Measurements from ENCODE around the gene MAEA.

The MAEA gene

DNA sequence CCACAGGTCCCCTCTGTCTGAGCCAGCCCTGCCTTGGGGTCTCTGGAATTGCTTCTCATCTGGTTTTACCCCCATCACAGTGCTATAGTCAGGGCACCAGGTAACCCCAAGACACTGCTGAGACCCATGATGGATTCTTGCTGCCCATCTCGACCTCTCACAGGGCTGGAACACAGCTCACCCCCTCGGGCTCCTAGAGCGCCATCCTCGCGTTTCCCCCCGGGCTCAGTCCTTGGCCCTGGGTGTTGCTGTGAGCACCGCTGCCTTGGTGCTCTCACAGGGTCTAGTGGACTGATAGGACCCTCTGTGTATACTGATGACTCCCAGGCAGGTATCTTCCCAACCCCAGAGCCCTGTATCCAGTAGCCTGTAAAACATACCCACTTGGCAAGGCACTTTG, 8.8 kb downstream of the MAEA start:
- Mint-ChIP-seq H3K36me3 (no peaks in the 10 kb centered on the region), H3K27ac (no peak overlapping the region), H3K4me3 (no peak overlapping the region), H3K4me1 (ENCODE audit: low read depth) (peaks cover 49% of the 10 kb centered on the region), H3K27me3 (no peaks in the 10 kb centered on the region), H3K9me3 (ENCODE audit: low read depth) (no peaks in the 10 kb centered on the region)

DNA sequence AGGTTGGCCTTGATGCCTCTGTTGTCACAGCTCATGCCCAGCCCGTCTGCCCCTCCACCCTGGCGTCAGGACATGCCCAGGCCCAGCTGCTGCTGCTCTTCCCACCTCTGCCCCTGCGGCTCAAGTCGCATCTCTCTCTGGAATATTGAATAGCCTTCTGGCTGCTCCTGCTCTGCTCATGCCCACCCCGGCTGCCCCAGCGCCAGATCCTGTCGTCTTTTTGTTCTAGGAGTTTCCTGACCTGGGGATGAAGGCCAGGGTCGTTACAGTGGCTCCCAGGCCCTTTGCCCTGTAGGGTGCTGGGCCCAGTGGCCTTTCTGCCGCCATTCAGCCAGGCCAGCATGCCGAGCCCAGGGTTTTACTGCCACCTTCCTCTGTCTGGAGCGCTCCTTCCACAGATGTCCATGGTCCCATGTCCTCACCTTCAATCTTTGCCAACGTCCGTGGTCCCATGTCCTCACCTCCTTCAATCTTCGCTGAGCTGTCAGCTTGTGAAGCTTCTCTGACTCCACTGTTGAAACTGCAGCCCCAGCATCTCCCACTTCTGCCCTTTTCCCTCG, 9.7 kb downstream of the MAEA start:
- Mint-ChIP-seq H3K9me3 (ENCODE audit: low read depth) (no peaks in the 10 kb centered on the region), H3K36me3 (no peaks in the 10 kb centered on the region), H3K4me1 (ENCODE audit: low read depth) (peaks cover 41% of the 10 kb centered on the region), H3K27me3 (no peaks in the 10 kb centered on the region), H3K27ac (no peak overlapping the region), H3K4me3 (no peak overlapping the region)

DNA sequence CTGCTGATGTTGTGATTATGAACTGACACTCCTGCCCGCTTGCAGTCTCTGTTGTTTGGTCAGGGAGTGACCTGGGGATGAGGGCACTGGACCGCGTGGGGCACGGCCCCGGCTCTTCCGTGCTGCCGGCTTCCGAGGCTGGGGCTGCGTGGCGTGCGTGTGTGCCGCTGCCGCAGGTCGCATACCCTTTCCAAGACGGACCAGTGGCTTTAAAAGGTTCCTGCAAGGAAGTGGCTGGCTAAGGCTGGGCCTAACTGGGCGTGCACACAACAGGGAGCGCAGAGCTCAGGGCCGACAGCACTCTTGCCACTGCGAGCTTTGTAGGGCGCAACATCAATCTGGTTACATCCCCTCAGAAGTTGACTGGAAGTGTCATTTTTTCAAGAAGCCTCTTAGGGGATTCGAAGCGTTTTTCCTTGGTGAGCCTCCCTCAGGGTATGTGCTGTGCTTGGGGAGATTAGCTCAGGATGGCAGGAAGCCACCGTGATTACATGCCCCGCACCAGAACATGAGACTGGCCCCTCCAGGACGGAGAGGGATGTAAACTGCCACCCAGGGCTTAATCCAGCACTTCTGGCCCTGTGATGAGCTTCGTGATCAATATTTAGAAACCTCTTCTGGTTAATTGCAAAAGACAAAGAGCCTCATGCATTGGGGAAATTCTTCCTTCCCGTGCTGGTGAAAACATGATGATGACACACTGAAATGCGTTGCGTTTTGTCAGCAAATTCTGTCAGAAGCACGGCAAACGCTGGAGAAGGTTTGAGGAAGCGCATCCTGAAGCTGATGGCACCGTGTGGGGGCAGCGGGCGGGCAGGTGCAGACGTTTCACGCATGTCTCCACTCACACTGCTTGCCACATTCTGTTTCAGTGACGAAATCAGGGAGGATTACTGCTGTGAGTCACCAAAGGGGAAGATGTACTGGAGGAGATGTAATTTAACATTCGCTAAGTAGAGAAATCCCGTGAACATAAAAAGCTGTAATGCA, 11.1 kb downstream of the MAEA start:
- Mint-ChIP-seq H3K27ac (no peak overlapping the region), H3K36me3 (peaks cover 2% of the 10 kb centered on the region), H3K4me1 (ENCODE audit: low read depth) (peaks cover 42% of the 10 kb centered on the region), H3K9me3 (ENCODE audit: low read depth) (no peaks in the 10 kb centered on the region), H3K4me3 (no peak overlapping the region), H3K27me3 (no peaks in the 10 kb centered on the region)

DNA sequence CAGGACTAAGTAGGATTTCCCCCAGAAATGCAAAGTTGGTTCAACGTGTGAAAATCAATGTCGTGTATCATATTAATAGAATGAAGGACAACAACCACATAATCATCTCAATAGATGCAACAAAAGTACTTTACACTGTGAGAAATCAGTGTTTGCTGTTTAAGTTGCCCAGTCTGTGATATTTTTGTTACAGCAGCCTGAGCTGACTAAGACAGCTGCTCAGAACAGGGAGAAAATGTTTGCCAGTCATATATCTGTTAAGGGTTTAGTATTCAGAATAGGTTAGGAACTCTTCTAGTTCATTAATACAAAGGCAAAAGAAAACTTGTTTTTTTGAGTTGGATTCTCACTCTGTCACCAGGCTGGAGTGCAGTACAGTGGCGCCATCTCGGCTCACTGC, 12.5 kb downstream of the MAEA start:
- peaks cover 2% of the 10 kb centered on the region for H3K36me3 Mint-ChIP-seq
- H3K4me1 Mint-ChIP-seq (ENCODE audit: low read depth): peaks cover 47% of the 10 kb centered on the region
- H3K9me3 Mint-ChIP-seq (ENCODE audit: low read depth): no peaks in the 10 kb centered on the region
- no peak overlapping the region for H3K4me3 Mint-ChIP-seq
- peak overlapping the region; percentile 41 for H3K27ac Mint-ChIP-seq
- no peaks in the 10 kb centered on the region for H3K27me3 Mint-ChIP-seq

DNA sequence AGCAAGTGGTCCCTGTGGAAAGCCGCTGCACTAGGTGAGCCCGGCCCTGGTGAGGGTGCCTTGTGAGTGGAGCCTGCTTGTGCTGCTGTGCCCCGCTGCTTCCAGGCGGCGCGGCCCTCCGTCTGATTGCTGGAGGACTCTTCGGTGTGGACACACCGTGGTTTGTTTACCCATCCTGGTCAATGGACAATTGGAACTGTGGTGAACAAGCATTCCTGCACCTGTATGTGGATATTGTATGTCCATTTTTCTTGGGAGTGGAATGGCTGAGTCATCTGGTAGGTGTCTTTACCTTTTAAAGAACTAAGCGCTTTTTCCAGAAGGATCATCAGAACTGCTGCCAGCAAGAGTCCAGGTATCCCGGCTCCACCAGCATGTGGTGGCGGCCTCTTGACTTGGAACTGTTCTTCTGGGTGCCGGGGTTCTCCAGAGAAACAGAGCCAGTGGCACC, 15.6 kb downstream of the MAEA start:
- peak overlapping the region; percentile 3 for H3K4me3 Mint-ChIP-seq
- peaks cover 2% of the 10 kb centered on the region for H3K36me3 Mint-ChIP-seq
- no peaks in the 10 kb centered on the region for H3K27me3 Mint-ChIP-seq
- H3K4me1 Mint-ChIP-seq (ENCODE audit: low read depth): peaks cover 57% of the 10 kb centered on the region
- no peak overlapping the region for H3K27ac Mint-ChIP-seq
- no peaks in the 10 kb centered on the region for H3K9me3 Mint-ChIP-seq (ENCODE audit: low read depth)

DNA sequence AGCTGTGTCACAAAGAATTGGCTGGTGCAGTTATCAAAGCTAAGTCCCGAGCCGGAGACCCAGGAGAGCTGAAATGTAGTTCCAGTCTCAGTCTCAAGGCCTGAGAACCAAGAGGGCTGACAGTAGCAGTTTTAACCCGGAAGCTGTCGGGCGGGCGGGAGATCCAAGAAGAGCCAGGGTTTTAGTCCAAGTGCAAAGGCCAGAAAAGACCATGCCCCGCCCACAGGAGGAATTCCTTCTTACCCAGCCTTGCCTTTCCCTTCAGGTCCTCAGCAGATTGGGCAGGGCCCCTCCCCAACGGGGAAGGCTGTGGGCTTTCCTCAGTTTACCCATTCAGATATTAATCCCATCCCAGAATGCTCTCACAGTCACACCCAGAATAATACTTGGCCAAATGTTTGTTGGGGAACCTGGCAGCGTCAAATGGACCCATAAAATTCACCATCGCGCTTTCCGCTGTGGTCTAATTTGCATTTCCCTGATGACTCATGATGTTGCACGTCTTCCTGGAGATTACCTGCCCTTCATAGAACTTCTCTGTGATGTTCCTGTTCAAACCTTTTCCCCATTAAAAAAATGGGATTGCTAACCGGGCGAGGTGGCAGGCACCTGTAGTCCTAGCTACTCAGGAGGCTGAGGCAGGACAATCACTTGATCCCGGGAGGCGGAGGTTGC, 16.2 kb downstream of the MAEA start:
- Mint-ChIP-seq H3K4me3 (peak overlapping the region; percentile 3), H3K27ac (peak overlapping the region; percentile 36), H3K36me3 (peaks cover 2% of the 10 kb centered on the region), H3K4me1 (ENCODE audit: low read depth) (peaks cover 58% of the 10 kb centered on the region), H3K9me3 (ENCODE audit: low read depth) (no peaks in the 10 kb centered on the region), H3K27me3 (no peaks in the 10 kb centered on the region)

DNA sequence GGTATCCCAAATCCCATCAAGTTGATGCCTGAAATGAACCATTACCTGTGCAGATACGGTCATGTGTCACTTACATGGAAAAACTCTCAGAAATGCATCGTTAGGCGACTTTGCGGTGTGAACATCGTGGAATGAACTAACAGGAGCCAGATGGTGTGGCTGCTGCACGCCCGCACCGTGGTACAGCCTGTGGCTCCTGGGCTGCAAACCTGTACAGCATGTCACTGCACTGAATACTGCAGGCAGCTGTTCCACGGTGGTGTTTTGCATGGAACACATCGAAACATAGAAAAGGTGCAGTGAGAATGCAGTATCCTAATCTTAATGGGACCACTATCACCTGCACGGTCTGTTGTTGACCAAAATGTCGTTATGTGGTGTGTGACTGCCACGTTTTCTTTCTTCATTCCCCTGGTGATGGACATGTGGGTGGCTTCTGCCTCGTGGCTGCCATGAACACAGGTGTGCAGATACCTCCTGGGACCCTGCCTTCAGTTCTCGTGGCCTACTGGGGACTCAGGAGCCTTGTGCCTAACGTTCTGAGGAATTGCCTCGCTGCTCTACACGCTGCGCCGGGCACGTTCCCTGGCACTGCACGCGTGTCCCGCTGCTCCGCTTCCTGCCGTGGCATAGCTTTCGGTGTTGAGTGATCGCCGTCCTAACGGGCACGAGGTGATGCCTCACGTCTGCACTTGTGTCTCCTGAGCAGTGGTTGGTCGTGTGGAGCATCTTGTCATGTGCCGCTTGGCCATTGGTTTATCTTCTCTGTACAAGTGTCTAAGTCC, 18.5 kb downstream of the MAEA start:
- Mint-ChIP-seq H3K27me3 (no peaks in the 10 kb centered on the region), H3K4me1 (ENCODE audit: low read depth) (peaks cover 56% of the 10 kb centered on the region), H3K4me3 (peak overlapping the region; percentile 76), H3K36me3 (peaks cover 2% of the 10 kb centered on the region), H3K9me3 (ENCODE audit: low read depth) (no peaks in the 10 kb centered on the region), H3K27ac (peak overlapping the region; percentile 13)

DNA sequence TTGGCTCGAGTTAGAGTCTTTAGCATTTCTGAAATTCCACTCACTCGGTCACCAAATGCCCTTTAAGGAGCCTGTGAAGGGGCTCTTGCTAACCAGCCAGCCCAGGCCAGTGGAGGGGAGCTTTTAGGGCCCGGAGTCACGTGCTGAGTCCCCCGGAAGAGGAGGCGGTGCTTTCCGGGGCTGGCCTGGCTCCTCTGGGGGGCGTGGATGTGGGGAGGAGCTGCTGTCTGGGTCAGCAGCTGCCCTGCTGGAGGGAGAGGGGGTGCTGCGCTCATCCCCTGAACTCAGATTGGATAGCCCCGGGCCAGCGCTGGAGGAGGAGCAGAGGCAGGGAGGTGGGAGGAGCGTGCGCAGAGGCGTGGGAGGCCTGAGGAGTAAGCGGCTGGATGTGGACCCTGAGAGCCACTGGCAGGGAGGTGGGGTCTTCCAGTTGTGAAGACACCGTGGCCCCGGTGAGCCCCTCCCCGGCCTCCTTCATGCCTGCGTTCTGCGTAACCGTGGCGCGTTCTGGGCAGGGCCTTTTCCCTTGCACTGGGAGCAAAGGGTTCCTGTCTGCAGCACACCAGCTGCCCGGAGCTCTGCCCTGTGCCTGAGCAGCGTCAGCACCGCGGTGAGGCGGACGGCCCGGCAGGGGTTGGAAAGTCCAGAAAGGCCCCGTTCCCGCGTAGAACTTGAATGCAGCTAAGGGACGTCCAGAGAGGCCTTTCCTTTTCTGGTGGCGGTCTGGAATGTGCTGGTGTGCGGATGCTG, 19.7 kb downstream of the MAEA start:
- Mint-ChIP-seq H3K4me3 (peak overlapping the region; percentile 76), H3K4me1 (ENCODE audit: low read depth) (peaks cover 58% of the 10 kb centered on the region), H3K27me3 (no peaks in the 10 kb centered on the region), H3K27ac (peak overlapping the region; percentile 13), H3K36me3 (peaks cover 5% of the 10 kb centered on the region), H3K9me3 (ENCODE audit: low read depth) (no peaks in the 10 kb centered on the region)

DNA sequence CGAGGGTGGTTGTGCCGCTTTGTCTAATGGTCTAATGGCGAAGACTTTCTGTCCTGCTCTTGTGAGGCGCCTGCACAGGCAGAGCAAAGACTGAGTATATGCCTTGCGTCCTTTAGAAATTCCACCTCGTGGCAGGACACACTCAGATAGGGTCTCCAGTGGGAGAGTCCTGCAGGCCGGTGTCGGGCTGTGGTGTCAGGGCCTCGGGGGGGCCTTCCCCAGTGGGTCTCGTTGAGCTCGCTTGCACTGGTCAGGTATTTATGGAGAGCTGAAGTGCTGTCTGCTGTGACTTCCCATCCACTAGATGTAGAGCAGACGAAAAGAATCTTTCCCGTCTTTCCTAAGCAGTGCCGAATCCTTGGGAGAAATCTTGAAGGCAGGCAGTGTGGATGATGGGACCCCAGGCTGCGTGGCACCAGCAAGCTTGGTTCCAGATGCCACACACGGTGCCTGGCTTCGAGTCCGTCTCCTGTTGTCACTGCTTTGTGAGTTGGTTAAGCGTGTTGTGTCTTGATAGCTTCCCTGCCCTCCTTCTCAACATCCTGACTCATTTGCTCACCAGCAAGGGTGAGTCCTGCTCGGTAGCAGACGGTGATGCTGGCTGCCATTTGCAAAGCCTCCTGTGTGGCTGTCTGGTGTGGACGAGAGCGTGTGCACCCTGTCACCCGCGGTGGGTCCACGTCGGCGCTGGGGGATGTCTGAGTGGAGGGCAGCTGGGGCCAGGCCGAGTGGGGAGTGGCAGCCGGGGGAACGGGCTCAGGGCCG, 20.5 kb downstream of the MAEA start:
- Mint-ChIP-seq H3K9me3 (ENCODE audit: low read depth) (no peaks in the 10 kb centered on the region), H3K4me1 (ENCODE audit: low read depth) (peaks cover 53% of the 10 kb centered on the region), H3K36me3 (peaks cover 3% of the 10 kb centered on the region), H3K27ac (no peak overlapping the region), H3K27me3 (no peaks in the 10 kb centered on the region), H3K4me3 (peak overlapping the region; percentile 64)

DNA sequence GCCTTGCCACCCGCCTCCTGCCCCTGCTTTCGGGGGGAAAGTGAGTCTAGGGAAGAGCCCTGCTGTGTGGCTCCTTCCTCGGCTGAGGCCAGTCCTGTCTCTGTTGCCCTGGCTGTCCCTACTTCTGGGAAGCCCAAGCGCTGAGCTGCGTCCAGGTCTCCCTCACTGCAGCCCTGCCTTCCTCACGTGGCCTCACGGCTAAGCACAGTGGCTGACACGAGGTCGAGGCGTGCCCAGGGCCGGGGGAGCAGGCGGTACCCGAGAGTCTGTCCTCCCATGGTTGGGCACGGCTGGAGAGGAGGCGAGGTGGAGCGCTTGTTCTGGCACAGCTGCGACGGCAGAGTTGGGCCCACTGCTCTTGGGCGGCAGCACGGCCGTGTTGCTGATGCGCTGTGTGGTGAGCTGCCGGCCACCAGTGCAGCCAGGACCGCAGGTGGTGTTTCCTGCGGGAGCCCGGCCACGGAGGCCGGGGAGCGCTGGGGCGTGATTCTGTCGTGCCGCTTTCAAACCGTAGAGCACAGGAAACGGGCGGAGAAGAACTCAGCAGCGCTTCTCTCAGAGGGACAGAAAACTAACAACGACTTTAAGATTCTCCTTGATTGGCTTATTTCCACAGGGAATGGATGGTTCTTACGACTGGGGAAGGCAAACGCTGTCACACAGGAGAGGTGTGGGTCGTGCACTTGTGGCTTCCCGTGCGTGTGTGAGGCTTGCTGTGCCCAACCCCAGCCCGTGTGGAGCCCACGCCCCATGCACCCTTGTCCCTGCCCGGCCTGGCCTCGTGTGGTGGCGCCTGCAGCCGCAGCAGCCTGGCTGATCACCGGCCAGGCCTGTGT, 21.3 kb downstream of the MAEA start:
- Mint-ChIP-seq H3K4me1 (ENCODE audit: low read depth) (peaks cover 49% of the 10 kb centered on the region), H3K4me3 (no peak overlapping the region), H3K36me3 (peaks cover 3% of the 10 kb centered on the region)

DNA sequence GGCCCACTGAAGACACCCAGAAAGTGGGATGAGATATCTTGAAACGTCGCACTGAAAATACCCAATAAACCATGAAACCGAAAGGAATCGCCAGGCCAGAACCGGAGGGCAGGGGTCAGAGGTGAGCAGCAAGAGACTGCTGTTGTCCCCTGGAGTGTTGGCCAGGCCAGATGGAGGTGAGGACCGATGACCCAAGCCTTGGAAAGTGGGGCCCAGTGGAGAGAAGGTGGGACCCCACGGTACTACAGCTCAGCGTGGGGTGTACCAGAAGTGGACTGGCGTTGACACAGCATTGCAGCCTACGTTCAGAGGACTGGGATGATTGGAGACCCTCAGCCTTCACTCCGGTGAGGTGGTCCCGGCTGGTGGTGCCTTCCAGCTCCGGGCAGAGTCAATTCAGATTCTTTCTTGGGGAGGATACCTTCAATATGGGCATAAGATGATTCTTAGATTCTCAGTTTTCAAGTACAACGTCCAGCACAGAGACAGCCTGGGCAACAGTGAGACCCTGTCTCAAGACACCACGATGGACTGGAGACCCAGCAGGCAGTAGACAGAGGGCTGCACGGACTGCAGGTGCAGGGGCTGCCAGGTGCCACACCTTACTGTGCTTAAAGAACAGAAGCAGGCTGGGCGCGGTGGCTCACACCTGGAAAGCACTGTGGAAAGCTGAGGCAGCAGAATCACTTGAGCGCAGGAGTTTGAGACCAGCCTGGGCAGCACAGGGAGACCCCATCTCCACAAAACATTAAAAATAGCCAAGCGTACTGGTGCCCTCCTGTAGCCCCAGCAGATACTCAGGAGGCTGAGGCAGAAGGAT, 23.3 kb downstream of the MAEA start:
- H3K27ac Mint-ChIP-seq: no peak overlapping the region
- H3K27me3 Mint-ChIP-seq: no peaks in the 10 kb centered on the region
- no peaks in the 10 kb centered on the region for H3K9me3 Mint-ChIP-seq (ENCODE audit: low read depth)
- no peak overlapping the region for H3K4me3 Mint-ChIP-seq
- H3K4me1 Mint-ChIP-seq (ENCODE audit: low read depth): peaks cover 34% of the 10 kb centered on the region
- H3K36me3 Mint-ChIP-seq: peaks cover 3% of the 10 kb centered on the region

More for the DNA sequence above, 21.3 kb downstream of the MAEA start:
- Mint-ChIP-seq H3K27me3 (no peaks in the 10 kb centered on the region), H3K27ac (no peak overlapping the region), H3K9me3 (ENCODE audit: low read depth) (no peaks in the 10 kb centered on the region)

DNA sequence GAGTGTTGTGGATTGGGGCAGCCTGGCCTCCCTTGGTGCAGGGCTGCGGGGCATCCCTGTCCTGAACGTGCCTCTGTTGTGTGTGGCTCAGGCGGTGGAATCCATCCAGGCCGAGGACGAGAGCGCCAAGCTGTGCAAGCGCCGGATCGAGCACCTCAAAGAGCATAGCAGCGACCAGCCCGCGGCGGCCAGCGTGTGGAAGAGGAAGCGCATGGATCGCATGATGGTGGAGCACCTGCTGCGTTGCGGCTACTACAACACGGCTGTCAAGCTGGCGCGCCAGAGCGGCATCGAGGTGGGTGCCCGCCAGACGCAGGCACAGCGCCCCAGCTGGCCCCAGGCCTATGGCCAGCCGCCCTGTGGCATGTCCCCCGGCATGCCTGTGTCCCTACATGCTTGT, 25.6 kb downstream of the MAEA start:
- Mint-ChIP-seq H3K4me3 (no peak overlapping the region), H3K27ac (no peak overlapping the region), H3K36me3 (peaks cover 5% of the 10 kb centered on the region), H3K27me3 (no peaks in the 10 kb centered on the region), H3K9me3 (ENCODE audit: low read depth) (no peaks in the 10 kb centered on the region), H3K4me1 (ENCODE audit: low read depth) (peaks cover 16% of the 10 kb centered on the region)
